ENCODE data around the gene ISYNA1.

DNA sequence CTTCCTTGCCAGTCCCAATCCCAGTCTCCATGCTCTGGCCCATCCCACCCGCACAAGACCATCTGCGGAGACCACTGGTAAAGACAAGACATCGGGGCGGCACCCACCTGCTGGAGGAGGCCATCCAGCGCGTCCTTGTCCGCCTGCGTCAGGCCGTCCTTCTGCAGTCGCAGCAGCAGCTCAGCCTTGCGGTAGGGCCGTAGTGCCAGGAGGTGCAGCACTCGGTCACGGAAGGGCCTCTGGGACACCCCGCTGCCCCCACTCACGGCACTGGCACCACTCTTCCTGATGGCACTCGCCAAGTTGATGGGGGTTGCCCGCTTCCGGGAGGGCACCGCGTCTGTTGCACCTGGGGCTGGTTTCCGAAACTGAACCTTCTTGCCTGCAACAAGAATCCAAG lies 23.5 kb upstream of the ISYNA1 start:
- TF ChIP-seq HOXB13 (CRISPR knock-in tag; IDR thresholded peaks at IDR 0.05; ENCODE audit: low read depth) (no peak), REST (IDR thresholded peaks at IDR 0.05) (no peak), BHLHE40 (IDR thresholded peaks at IDR 0.05; ENCODE audit: low read depth, low read length) (no peak), EP300 (IDR thresholded peaks at IDR 0.05) (no peak), HDAC2 (IDR thresholded peaks at IDR 0.05) (no peak), MAFK (IDR thresholded peaks at IDR 0.05; ENCODE audit: partially characterized antibody) (no peak)
- TF ChIP-seq, protein P1, sequence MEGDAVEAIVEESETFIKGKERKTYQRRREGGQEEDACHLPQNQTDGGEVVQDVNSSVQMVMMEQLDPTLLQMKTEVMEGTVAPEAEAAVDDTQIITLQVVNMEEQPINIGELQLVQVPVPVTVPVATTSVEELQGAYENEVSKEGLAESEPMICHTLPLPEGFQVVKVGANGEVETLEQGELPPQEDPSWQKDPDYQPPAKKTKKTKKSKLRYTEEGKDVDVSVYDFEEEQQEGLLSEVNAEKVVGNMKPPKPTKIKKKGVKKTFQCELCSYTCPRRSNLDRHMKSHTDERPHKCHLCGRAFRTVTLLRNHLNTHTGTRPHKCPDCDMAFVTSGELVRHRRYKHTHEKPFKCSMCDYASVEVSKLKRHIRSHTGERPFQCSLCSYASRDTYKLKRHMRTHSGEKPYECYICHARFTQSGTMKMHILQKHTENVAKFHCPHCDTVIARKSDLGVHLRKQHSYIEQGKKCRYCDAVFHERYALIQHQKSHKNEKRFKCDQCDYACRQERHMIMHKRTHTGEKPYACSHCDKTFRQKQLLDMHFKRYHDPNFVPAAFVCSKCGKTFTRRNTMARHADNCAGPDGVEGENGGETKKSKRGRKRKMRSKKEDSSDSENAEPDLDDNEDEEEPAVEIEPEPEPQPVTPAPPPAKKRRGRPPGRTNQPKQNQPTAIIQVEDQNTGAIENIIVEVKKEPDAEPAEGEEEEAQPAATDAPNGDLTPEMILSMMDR (IDR thresholded peaks at IDR 0.05): no peak
